SK-N-MC (cell line): Measurements from ENCODE around the gene CRB3.

Experiments used
- EZH2 ChIP-seq: fragments of 200-600 bp; sonication (generic); IDR thresholded peaks from one replicate; pipeline ENCODE4 v1.6.1; 2017; ENCODE audit warnings: antibody characterized with exemption
- FOXP2 ChIP-seq: optimal IDR thresholded peaks from 2 replicates; pipeline ENCODE3; 2011; ENCODE audit warnings: mild to moderate bottlenecking, moderate library complexity; ENCODE audit not compliant: insufficient read depth; ENCODE audit errors: extremely low read length, control extremely low read depth

DNA sequence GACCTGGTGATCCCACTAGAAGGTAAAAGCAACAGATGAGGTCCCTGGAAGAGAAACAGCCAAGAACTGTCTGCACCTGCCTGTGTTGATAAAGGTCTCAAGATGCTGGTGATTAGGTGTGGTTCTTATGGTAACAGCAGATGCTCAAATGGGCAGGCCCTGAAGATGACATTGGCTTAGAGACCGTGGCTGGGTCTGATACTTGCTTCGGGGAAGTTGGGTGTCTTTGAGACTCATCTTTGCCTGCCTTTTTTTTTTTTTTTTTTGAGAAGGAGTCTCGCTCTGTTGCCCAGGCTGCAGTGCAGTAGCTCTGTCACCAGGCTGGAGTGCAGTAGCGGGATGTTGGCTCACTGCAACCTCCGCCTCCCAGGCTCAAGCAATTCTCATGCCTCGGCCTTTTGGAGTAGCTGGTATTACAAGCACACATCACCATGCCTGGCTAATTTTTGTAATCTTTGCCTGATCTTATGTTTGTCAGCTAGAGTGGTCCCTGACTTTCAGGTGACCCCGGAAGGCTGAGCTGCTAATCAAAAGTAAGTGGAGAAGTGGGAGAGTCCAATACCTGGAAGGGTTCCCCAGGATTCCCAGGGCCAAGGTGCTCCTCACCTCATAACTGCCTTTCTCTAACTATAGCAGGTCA, 12.4 kb upstream of the CRB3 start:
- TF ChIP-seq FOXP2 (no peak), EZH2 (no peak)
